ENCODE results near the gene COL23A1. TPM values are rescaled to one million over a fixed set of nuclear protein-coding genes. Genes with fewer than 3 reads are reported as not detected.

The COL23A1 gene
- total RNA-seq, 1 experiment from 2014 or later, result 0.18 TPM

DNA sequence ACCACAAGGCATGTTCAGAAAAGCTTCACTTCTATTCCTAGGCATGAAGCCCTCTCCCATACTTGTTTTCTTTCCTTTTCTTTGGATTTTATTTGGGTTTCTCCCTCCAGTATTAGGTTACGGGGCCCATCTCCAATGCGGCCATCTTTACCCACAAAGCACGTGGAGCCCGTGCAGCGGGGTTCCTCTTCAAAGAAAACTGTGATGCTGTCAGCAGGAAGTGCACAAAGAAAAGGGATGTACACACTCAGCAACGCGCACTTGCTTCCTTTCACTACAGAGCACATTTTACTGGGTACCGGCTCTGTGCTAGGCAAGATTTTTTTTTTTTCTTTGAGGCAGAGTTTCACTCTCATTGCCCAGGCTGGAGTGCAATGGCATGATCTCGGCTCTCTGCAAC, 106.6 kb downstream of the COL23A1 start:
- no TSS peak for BruUV-seq (replicated peaks)
- TF ChIP-seq CTCF (IDR thresholded peaks at IDR 0.05; ENCODE audit: insufficient read depth in 1 of 2, low read depth in 1 of 2, low read length in 1 of 2, severe bottlenecking in 1 of 2, unreplicated experiment in 1 of 2), result no peak
- no peaks in the 10 kb centered on the region for H3K27me3 ChIP-seq (replicated peaks; ENCODE audit: control insufficient read depth, insufficient read depth, low read length)
- no peaks in the 10 kb centered on the region for H3K4me1 Mint-ChIP-seq (ENCODE audit: low read depth, unreplicated experiment)
- ChIA-PET CTCF (no interaction called here), POLR2A (no interaction called here)
- H3K36me3 ChIP-seq (ENCODE audit: control insufficient read depth, insufficient read depth, low read length), result no peaks in the 10 kb centered on the region
- no peaks in the 10 kb centered on the region for H3K36me3 Mint-ChIP-seq (ENCODE audit: insufficient read depth, unreplicated experiment)
- no peak overlapping the region for H3K27ac Mint-ChIP-seq (ENCODE audit: unreplicated experiment)
- H3K9me3 Mint-ChIP-seq (ENCODE audit: unreplicated experiment), result no peaks in the 10 kb centered on the region
- H3K9me3 ChIP-seq, result no peaks in the 10 kb centered on the region
- DNase-seq, result no peak
- peaks cover 2% of the 10 kb centered on the region for H3K27me3 Mint-ChIP-seq (ENCODE audit: insufficient read depth, unreplicated experiment)
- intact Hi-C loops (cut with micrococcal nuclease; ENCODE audit: unreplicated experiment), result no loop called here
- H3K4me3 Mint-ChIP-seq (ENCODE audit: unreplicated experiment), result no peak overlapping the region
- H3K4me3 ChIP-seq (ENCODE audit: low read depth, low read length), result no peak overlapping the region
- H3K4me1 ChIP-seq, result no peaks in the 10 kb centered on the region

GRCh38 chr5:178479261-178479660, 110.9 kb downstream of the COL23A1 start:
- Histone ChIP-seq H3K4me3 (ENCODE audit: low read depth, low read length) (no peak overlapping the region), H3K36me3 (ENCODE audit: control insufficient read depth, insufficient read depth, low read length) (no peaks in the 10 kb centered on the region), H3K9me3 (no peaks in the 10 kb centered on the region; the same call in none of the 2 replicates), H3K4me1 (peaks cover 24% of the 10 kb centered on the region), H3K27me3 (replicated peaks; ENCODE audit: control insufficient read depth, insufficient read depth, low read length) (no peaks in the 10 kb centered on the region)
- Mint-ChIP-seq H3K4me1 (ENCODE audit: low read depth, unreplicated experiment) (peaks cover 12% of the 10 kb centered on the region), H3K27me3 (ENCODE audit: insufficient read depth, unreplicated experiment) (no peaks in the 10 kb centered on the region), H3K4me3 (ENCODE audit: unreplicated experiment) (no peak overlapping the region), H3K27ac (ENCODE audit: unreplicated experiment) (no peak overlapping the region), H3K36me3 (ENCODE audit: insufficient read depth, unreplicated experiment) (no peaks in the 10 kb centered on the region), H3K9me3 (ENCODE audit: unreplicated experiment) (no peaks in the 10 kb centered on the region)
- no peak for TF ChIP-seq CTCF (IDR thresholded peaks at IDR 0.05; ENCODE audit: insufficient read depth in 1 of 2, low read depth in 1 of 2, low read length in 1 of 2, severe bottlenecking in 1 of 2, unreplicated experiment in 1 of 2)
- ChIA-PET POLR2A (no interaction called here), CTCF (no interaction called here)
- intact Hi-C loops (cut with micrococcal nuclease; ENCODE audit: unreplicated experiment), result no loop called here
- BruUV-seq (replicated peaks), result no TSS peak
- DNase-seq, result no peak

GRCh38 chr5:178478370-178478769, 111.8 kb downstream of the COL23A1 start:
- Mint-ChIP-seq H3K4me1 (ENCODE audit: low read depth, unreplicated experiment) (peaks cover 13% of the 10 kb centered on the region), H3K27me3 (ENCODE audit: insufficient read depth, unreplicated experiment) (no peaks in the 10 kb centered on the region), H3K36me3 (ENCODE audit: insufficient read depth, unreplicated experiment) (no peaks in the 10 kb centered on the region), H3K4me3 (ENCODE audit: unreplicated experiment) (no peak overlapping the region), H3K9me3 (ENCODE audit: unreplicated experiment) (no peaks in the 10 kb centered on the region), H3K27ac (ENCODE audit: unreplicated experiment) (no peak overlapping the region)
- no peak for TF ChIP-seq CTCF (IDR thresholded peaks at IDR 0.05; ENCODE audit: insufficient read depth in 1 of 2, low read depth in 1 of 2, low read length in 1 of 2, severe bottlenecking in 1 of 2, unreplicated experiment in 1 of 2)
- Histone ChIP-seq H3K36me3 (ENCODE audit: control insufficient read depth, insufficient read depth, low read length) (no peaks in the 10 kb centered on the region), H3K27me3 (replicated peaks; ENCODE audit: control insufficient read depth, insufficient read depth, low read length) (no peaks in the 10 kb centered on the region), H3K9me3 (no peaks in the 10 kb centered on the region; the same call in none of the 2 replicates), H3K4me1 (peaks cover 25% of the 10 kb centered on the region), H3K4me3 (ENCODE audit: low read depth, low read length) (no peak overlapping the region)
- DNase-seq, result no peak
- intact Hi-C loops (cut with micrococcal nuclease; ENCODE audit: unreplicated experiment), result no loop called here
- no TSS peak for BruUV-seq (replicated peaks)
- ChIA-PET CTCF (no interaction called here), POLR2A (no interaction called here)

Data from Caco-2 (cell line).